ENCODE measurements around the gene DEPDC1B.

GRCh38 chr5:60727033-60727679 is 27.2 kb upstream of the DEPDC1B start:
- no peak for TF ChIP-seq CTCF (IDR thresholded peaks at IDR 0.05)
- no peak for TF ChIP-seq POLR2A (IDR thresholded peaks at IDR 0.05)
- no peak for TF ChIP-seq POLR2AphosphoS5 (IDR thresholded peaks at IDR 0.05; ENCODE audit: insufficient read depth in 1 of 2, low read depth in 1 of 2)
